HEK293T (cell line): ENCODE data around the gene IGSF3.

Experiments used
- BHLHE40 ChIP-seq: fragments of 450-650 bp; IDR thresholded peaks from 2 replicates; pipeline ENCODE4 v1.6.1; 2016; ENCODE audit warnings: mild to moderate bottlenecking, moderate library complexity, borderline replicate concordance
- FOXM1 ChIP-seq: fragments of 450-650 bp; IDR thresholded peaks from 2 replicates; pipeline ENCODE4 v1.6.1; 2017; ENCODE audit warnings: mild to moderate bottlenecking, borderline replicate concordance
- TARDBP ChIP-seq: fragments of 450-650 bp; IDR thresholded peaks from 2 replicates; pipeline ENCODE4 v1.6.1; 2016

GRCh38 chr1:116529681-116530080, 137.9 kb downstream of the IGSF3 start:
- TF ChIP-seq TARDBP = no peak
- no peak for TF ChIP-seq FOXM1
- TF ChIP-seq BHLHE40 = no peak
